Lower leg skin (tissue), 3 donors: ENCODE data around the gene TMCC2.

ENCODE experiments used
- CTCF ChIP-seq, 3 donors: fragments of 450-650 bp; IDR thresholded peaks; one replicate each; pipeline ENCODE4 v1.5.1; 2016; ENCODE audit warnings: antibody characterized with exemption in 3 of 3, mild to moderate bottlenecking in 3 of 3, moderate library complexity in 2 of 3
- POLR2A ChIP-seq, 2 donors: fragments of 450-650 bp; IDR thresholded peaks; one replicate each; pipeline ENCODE4 v1.6.1; 2016 to 2017; ENCODE audit warnings: antibody characterized with exemption in 2 of 2, mild to moderate bottlenecking in 1 of 2, moderate library complexity in 1 of 2

DNA sequence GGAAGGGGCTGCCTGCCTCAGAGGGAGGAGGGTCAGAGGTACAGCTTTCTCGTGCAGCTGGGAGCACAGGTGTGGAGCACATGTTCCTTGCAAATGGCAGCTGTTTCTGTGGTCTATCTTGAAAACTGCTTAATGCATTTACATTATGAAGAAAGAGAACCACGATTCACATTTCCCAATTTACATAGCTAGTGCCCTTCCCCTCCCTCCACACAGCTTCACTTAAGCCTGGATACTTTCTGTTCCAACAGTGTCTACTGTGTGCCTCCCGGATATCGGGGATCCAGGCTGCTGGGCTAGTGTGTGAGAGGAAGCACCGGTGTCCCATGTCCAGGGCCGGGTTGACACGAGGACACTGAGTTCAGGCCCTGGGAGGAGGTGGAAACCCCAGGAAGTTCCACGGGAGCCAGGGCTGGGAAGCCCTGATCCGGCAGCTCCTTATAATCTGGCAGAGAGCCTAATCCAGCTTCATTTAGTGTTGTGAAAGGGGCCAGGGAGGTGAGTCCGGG is 31.6 kb downstream of the TMCC2 start:
- TF ChIP-seq CTCF (IDR thresholded peaks at IDR 0.05), result no peak
- TF ChIP-seq POLR2A (IDR thresholded peaks at IDR 0.05), result no peak
